Bronchial epithelial cell (primary cell): ENCODE results near the gene RTN4R. TPM values are rescaled to one million over a fixed set of nuclear protein-coding genes. Genes with fewer than 3 reads are reported as not detected.

Experiments
- DNase-seq: peaks from one replicate; pipeline ENCODE4 v3.0.0-alpha.2; 2010; ENCODE audit warnings: low read depth
- FAIRE-seq: peaks from 2 replicates; lab custom pipeline; 2011; peaks lifted over from hg19 to GRCh38; lab: Jason Lieb, UNC
- H3K27me3 ChIP-seq: 2 replicates; pipeline ENCODE4 v1.5.1; 2011; ENCODE audit warnings: low read length; ENCODE audit not compliant: control insufficient read depth, insufficient read depth
- H3K36me3 ChIP-seq: 2 replicates; pipeline ENCODE4 v1.5.1; 2011; ENCODE audit warnings: low read length; ENCODE audit not compliant: control insufficient read depth, insufficient read depth
- H3K4me3 ChIP-seq: 2 replicates; pipeline ENCODE4 v1.5.1; 2011; ENCODE audit warnings: mild to moderate bottlenecking, low read depth, low read length, control low read depth
- CTCF ChIP-seq: IDR thresholded peaks from 2 replicates; pipeline ENCODE4 v1.5.1; 2011; ENCODE audit warnings: mild to moderate bottlenecking, moderate library complexity, low read length, control low read depth, inconsistent platforms; ENCODE audit not compliant: insufficient read depth, severe bottlenecking
- total RNA-seq: library from RNA; depleted of rRNA; stranded (reverse); fragments of >200 nt; gene quantifications from 2 replicates; pipeline ENCODE4 v1.2.1, GENCODE V29; 2014

Gene RTN4R
- total RNA-seq, 1 donor from 2014 or later = 2.6 TPM

- peaks cover 8% of the 10 kb centered on the region for H3K27me3 ChIP-seq
- no peak for TF ChIP-seq CTCF
- DNase-seq = no peak
- no peaks in the 10 kb centered on the region for H3K36me3 ChIP-seq
- H3K4me3 ChIP-seq = no peak overlapping the region
- no peak for FAIRE-seq
Measured at GRCh38 chr22:20228939-20229272, 39.2 kb downstream of the RTN4R start.

- DNase-seq (no peak), FAIRE-seq (no peak)
- Histone ChIP-seq H3K27me3 (peaks cover 8% of the 10 kb centered on the region), H3K4me3 (no peak overlapping the region), H3K36me3 (no peaks in the 10 kb centered on the region)
- no peak for TF ChIP-seq CTCF
Measured at GRCh38 chr22:20228055-20228938, 39.8 kb downstream of the RTN4R start.

- FAIRE-seq (no peak), DNase-seq (no peak)
- no peak overlapping the region for H3K4me3 ChIP-seq
- no peaks in the 10 kb centered on the region for H3K36me3 ChIP-seq
- TF ChIP-seq CTCF = no peak
- H3K27me3 ChIP-seq = peaks cover 8% of the 10 kb centered on the region
Measured at GRCh38 chr22:20227363-20227762, 40.8 kb downstream of the RTN4R start.

- no peak for DNase-seq
- no peak for TF ChIP-seq CTCF
- H3K4me3 ChIP-seq = no peak overlapping the region
- FAIRE-seq = no peak
- H3K36me3 ChIP-seq = no peaks in the 10 kb centered on the region
- peaks cover 8% of the 10 kb centered on the region for H3K27me3 ChIP-seq
Measured at GRCh38 chr22:20226760-20227350, 41.3 kb downstream of the RTN4R start.

GRCh38 chr22:20226077-20226716 is 41.9 kb downstream of the RTN4R start:
- TF ChIP-seq CTCF = no peak
- H3K4me3 ChIP-seq = no peak overlapping the region
- peaks cover 8% of the 10 kb centered on the region for H3K27me3 ChIP-seq
- H3K36me3 ChIP-seq = no peaks in the 10 kb centered on the region
- FAIRE-seq (no peak), DNase-seq (no peak)
